Natural killer cell (primary cell): ENCODE results near the gene POC1A. TPM values are rescaled to one million over a fixed set of nuclear protein-coding genes. Genes with fewer than 3 reads are reported as not detected.

Experiments
- ATAC-seq, 3 donors: fragments of 150-1000 bp in 2 of 3; fragments of 200-7000 bp in 1 of 3; cut with Tn5 transposase; 1 replicate in 1 of 3; 2 replicates in 2 of 3; pipeline ENCODE4 v1.10.0; 2021; ENCODE audit warnings: mild to moderate bottlenecking in 2 of 3, moderate library complexity in 2 of 3
- DNase-seq, 2 donors: peaks; one replicate each; pipeline versions ENCODE4 v3.0.0 to v3.0.0-alpha.2; 2013 to 2021; ENCODE audit warnings: mixed read lengths in 1 of 2
- H3K27ac ChIP-seq: one replicate; pipeline ENCODE4 v1.5.1; 2013; ENCODE audit warnings: mild to moderate bottlenecking, low read length
- H3K27me3 ChIP-seq: one replicate; pipeline ENCODE4 v1.6.1; 2013; ENCODE audit warnings: low read length; ENCODE audit not compliant: control insufficient read depth, insufficient read depth
- H3K36me3 ChIP-seq: one replicate; pipeline ENCODE4 v1.6.1; 2013; ENCODE audit warnings: low read length; ENCODE audit not compliant: control insufficient read depth, insufficient read depth
- H3K4me1 ChIP-seq: one replicate; pipeline ENCODE4 v1.6.1; 2013; ENCODE audit warnings: low read length; ENCODE audit not compliant: control insufficient read depth, insufficient read depth
- H3K4me3 ChIP-seq: one replicate; pipeline ENCODE4 v1.5.1; 2013; ENCODE audit warnings: low read length
- H3K9me3 ChIP-seq: one replicate; pipeline ENCODE4 v1.6.1; 2013; ENCODE audit warnings: low read length; ENCODE audit not compliant: control insufficient read depth, insufficient read depth
- H3K27ac Mint-ChIP-seq, 2 donors: one replicate each; pipeline ENCODE4 v1.8.0; 2022; ENCODE audit warnings: mild to moderate bottlenecking in 2 of 2, mixed read lengths in 2 of 2, moderate library complexity in 1 of 2
- H3K27me3 Mint-ChIP-seq, 2 donors: one replicate each; pipeline ENCODE4 v1.8.0; 2022; ENCODE audit warnings: low read depth in 2 of 2, mixed read lengths in 2 of 2
- H3K36me3 Mint-ChIP-seq: one replicate; pipeline ENCODE4 v1.8.0; 2022; ENCODE audit warnings: mixed read lengths
- H3K4me1 Mint-ChIP-seq, 2 donors: one replicate each; pipeline ENCODE4 v1.8.0; 2022; ENCODE audit warnings: mixed read lengths in 2 of 2
- H3K4me3 Mint-ChIP-seq: one replicate; pipeline ENCODE4 v1.8.0; 2022; ENCODE audit warnings: mild to moderate bottlenecking, moderate library complexity, mixed read lengths
- H3K9me3 Mint-ChIP-seq, 2 donors: one replicate each; pipeline ENCODE4 v1.8.0; 2022; ENCODE audit warnings: mixed read lengths in 2 of 2
- WGBS: methylation state at CpG from one replicate; pipeline ENCODE4 v1.1.7; 2013; ENCODE audit warnings: missing lambda C conversion rate; ENCODE audit not compliant: insufficient coverage; 5-methylcytosine and 5-hydroxymethylcytosine counted together
- intact Hi-C: fragments of 100-400 bp; cut with micrococcal nuclease; formaldehyde crosslinking; loops from one replicate; pipeline ENCODE4 v1.14.2; 2022
- total RNA-seq, 4 donors: library from RNA; stranded (reverse); fragments of 120-200 nt in 1 of 4; gene quantifications; one replicate each; pipeline versions ENCODE4 v1.2.3 to v1.2.4, GENCODE V29; 2013 to 2022
- TF ChIP-seq, protein P1 (sequence below): fragments of 200-600 bp; IDR thresholded peaks from one replicate; pipeline ENCODE4 v1.8.0; 2022; ENCODE audit warnings: antibody characterized with exemption

Gene POC1A
- total RNA-seq, 3 donors from 2014 or later (not counting 1 experiment from before 2014, with no cell fraction given) = 1.3 to 2.6 (median 2.4) TPM

- peaks cover 35% of the 10 kb centered on the region for H3K4me1 ChIP-seq
These were observed 46.9 kb upstream of the POC1A start for GRCh38 chr3:52200981-52201679.

DNA sequence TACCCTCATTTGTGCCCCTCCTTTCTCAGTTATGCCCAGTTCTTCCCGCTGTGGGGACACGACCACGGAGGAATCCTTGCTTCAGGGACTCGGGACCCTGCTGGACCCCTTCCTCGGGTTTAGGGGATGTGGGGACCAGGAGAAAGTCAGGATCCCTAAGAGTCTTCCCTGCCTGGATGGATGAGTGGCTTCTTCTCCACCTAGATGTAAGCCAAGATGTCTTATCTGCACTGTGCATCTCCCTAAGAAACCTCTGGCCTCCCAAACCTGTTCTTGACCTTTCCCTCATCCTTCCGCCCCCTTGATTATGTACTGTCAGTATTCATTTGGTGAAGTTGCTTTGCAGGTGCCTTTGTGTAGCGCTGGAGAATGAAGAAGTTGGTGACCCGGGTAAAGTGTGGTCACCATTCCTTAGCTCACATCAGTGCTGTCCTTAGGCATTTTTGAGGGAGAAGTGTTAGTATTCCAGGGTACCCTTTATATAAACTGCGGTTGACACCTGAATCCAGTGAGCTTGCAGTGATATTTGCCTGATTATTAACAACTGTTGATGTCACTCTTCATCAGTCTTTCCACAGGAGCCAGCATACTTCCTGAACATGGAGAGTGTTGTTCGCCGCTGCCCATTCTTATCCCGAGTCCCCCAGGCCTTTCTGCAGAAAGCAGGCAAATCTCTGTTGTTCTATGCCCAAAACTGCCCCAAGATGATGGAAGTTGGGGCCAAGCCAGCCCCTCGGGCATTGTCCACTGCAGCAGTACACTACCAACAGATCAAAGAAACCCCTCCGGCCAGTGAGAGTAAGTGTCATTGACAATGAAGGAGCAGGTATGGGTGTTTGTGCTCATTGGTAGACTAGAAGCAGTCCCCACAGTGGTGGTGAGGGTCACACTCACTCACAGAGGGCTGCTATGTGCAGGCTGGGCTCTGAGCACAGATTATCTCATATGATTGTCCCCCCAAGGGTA, 44.7 kb upstream of the POC1A start:
- Mint-ChIP-seq H3K36me3 (peaks cover 7% of the 10 kb centered on the region), H3K4me3 (peak overlapping the region; percentile 95), H3K4me1 (peaks cover 21 to 40% of the 10 kb centered on the region in 2 donors), H3K9me3 (no peaks in the 10 kb centered on the region), H3K27me3 (no peaks in the 10 kb centered on the region), H3K27ac (peak overlapping the region; percentile 96 to 98)
- H3K4me1 ChIP-seq = peaks cover 35% of the 10 kb centered on the region
- TF ChIP-seq, protein P1, sequence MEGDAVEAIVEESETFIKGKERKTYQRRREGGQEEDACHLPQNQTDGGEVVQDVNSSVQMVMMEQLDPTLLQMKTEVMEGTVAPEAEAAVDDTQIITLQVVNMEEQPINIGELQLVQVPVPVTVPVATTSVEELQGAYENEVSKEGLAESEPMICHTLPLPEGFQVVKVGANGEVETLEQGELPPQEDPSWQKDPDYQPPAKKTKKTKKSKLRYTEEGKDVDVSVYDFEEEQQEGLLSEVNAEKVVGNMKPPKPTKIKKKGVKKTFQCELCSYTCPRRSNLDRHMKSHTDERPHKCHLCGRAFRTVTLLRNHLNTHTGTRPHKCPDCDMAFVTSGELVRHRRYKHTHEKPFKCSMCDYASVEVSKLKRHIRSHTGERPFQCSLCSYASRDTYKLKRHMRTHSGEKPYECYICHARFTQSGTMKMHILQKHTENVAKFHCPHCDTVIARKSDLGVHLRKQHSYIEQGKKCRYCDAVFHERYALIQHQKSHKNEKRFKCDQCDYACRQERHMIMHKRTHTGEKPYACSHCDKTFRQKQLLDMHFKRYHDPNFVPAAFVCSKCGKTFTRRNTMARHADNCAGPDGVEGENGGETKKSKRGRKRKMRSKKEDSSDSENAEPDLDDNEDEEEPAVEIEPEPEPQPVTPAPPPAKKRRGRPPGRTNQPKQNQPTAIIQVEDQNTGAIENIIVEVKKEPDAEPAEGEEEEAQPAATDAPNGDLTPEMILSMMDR = no peak
- intact Hi-C loops = loop anchor here (1.0 kb wide), 1 partner anchor 45 kb away; the partner anchor contains the start of gene POC1A
- no peaks in the 10 kb centered on the region for H3K9me3 ChIP-seq
- ATAC-seq (no peak), DNase-seq (no peak)
- H3K4me3 ChIP-seq = peak overlapping the region; percentile 93
- peak overlapping the region; percentile 76 for H3K27ac ChIP-seq
- H3K27me3 ChIP-seq = no peaks in the 10 kb centered on the region
- peaks cover 24% of the 10 kb centered on the region for H3K36me3 ChIP-seq
- WGBS = 50% methylated on average over 12 of the region's 14 CpGs

More at GRCh38 chr3:52200981-52201679, 46.9 kb upstream of the POC1A start:
- no peak for DNase-seq
- Histone ChIP-seq H3K27ac (no peak overlapping the region), H3K36me3 (peaks cover 46% of the 10 kb centered on the region), H3K9me3 (no peaks in the 10 kb centered on the region), H3K4me3 (no peak overlapping the region), H3K27me3 (no peaks in the 10 kb centered on the region)
- Mint-ChIP-seq H3K9me3 (no peaks in the 10 kb centered on the region), H3K27ac (peak overlapping the region; percentile 26 to 33), H3K4me3 (no peak overlapping the region), H3K4me1 (peaks cover 21 to 41% of the 10 kb centered on the region in 2 donors), H3K36me3 (peaks cover 19% of the 10 kb centered on the region), H3K27me3 (no peaks in the 10 kb centered on the region)
- intact Hi-C loops = no loop called here
- TF ChIP-seq, protein P1 = no peak
- ATAC-seq = no peak
- WGBS = 93% methylated on average over 3 of the region's 5 CpGs

GRCh38 chr3:52197842-52198625, 43.8 kb upstream of the POC1A start, which contains the start of gene ALAS1:
Gene ALAS1, plus strand, starts transcription at chr3:52198160. Its CDS starts 1,082 bp downstream, at chr3:52199242.
- Mint-ChIP-seq H3K4me3 (peak within 1 kb of the TSS; percentile 95), H3K36me3 (no peaks in the 10 kb centered on the region), H3K27ac (peak within 1 kb of the TSS; percentile 96 to 98), H3K9me3 (no peaks in the 10 kb centered on the region), H3K4me1 (peaks cover 21 to 40% of the 10 kb centered on the region in 2 donors), H3K27me3 (no peaks in the 10 kb centered on the region)
- TF ChIP-seq, protein P1 = no peak
- DNase-seq (peak; percentile 97), ATAC-seq (peak; percentile 98)
- WGBS = under 1% methylated on average over 71 of the region's 71 CpGs
- H3K4me1 ChIP-seq = peaks cover 35% of the 10 kb centered on the region
- intact Hi-C loops = loop anchor here (1.0 kb wide), 1 partner anchor 44 kb away; the partner anchor contains the start of gene POC1A
- peaks cover 15% of the 10 kb centered on the region for H3K36me3 ChIP-seq
- H3K9me3 ChIP-seq = no peaks in the 10 kb centered on the region
- H3K27me3 ChIP-seq = no peaks in the 10 kb centered on the region
- peak within 1 kb of the TSS; percentile 76 for H3K27ac ChIP-seq
- H3K4me3 ChIP-seq = peak within 1 kb of the TSS; percentile 93
